Transverse colon (tissue), 4 donors: ENCODE results near the gene F8. TPM values are rescaled to one million over a fixed set of nuclear protein-coding genes. Genes with fewer than 3 reads are reported as not detected.

Source experiments
- DNase-seq: peaks from one replicate; pipeline ENCODE4 v3.0.0-alpha.2; 2019
- H3K27ac ChIP-seq, 4 donors: fragments of 200-600 bp; sonication (generic); 2 replicates each; pipeline ENCODE4 v1.5.1; 2016 to 2018; ENCODE audit warnings: inconsistent platforms in 4 of 4
- H3K27me3 ChIP-seq: fragments of 200-600 bp; sonication (generic); 2 replicates; pipeline ENCODE4 v1.5.1; 2017; ENCODE audit warnings: inconsistent platforms
- H3K36me3 ChIP-seq, 4 donors: fragments of 200-600 bp; sonication (generic); 2 replicates each; pipeline ENCODE4 v1.5.1; 2017 to 2019; ENCODE audit warnings: inconsistent platforms in 4 of 4
- H3K4me1 ChIP-seq, 4 donors: fragments of 200-600 bp; sonication (generic); 2 replicates each; pipeline ENCODE4 v1.5.1; 2017 to 2020; ENCODE audit warnings: inconsistent platforms in 4 of 4
- H3K4me3 ChIP-seq, 4 donors: fragments of 200-600 bp; sonication (generic); 1 replicate in 1 of 4; 2 replicates in 3 of 4; pipeline versions ENCODE4 v1.5.1 to v1.6.1; 2017 to 2019; ENCODE audit warnings: inconsistent platforms in 4 of 4
- H3K9me3 ChIP-seq, 2 donors: fragments of 200-600 bp; sonication (generic); 2 replicates each; pipeline ENCODE4 v1.5.1; 2017 to 2019; ENCODE audit warnings: inconsistent platforms in 2 of 2
- CTCF ChIP-seq, 5 experiments: fragments of 200-600 bp in 3 of 5; fragments of 450-650 bp in 2 of 5; sonication (generic) in 3 of 5; IDR thresholded peaks; 1 replicate in 2 of 5; 2 replicates in 3 of 5; pipeline ENCODE4 v1.5.1; 2016 to 2017; ENCODE audit warnings: antibody characterized with exemption in 5 of 5, inconsistent platforms in 3 of 5, mild to moderate bottlenecking in 2 of 5, moderate library complexity in 1 of 5
- EP300 ChIP-seq: sonication (generic); formaldehyde crosslinking; IDR thresholded peaks from one replicate; pipeline ENCODE4 v1.6.1; 2017; ENCODE audit warnings: antibody characterized with exemption, low read depth
- POLR2A ChIP-seq: fragments of 450-650 bp; IDR thresholded peaks from one replicate; pipeline ENCODE4 v1.6.1; 2016; ENCODE audit warnings: antibody characterized with exemption, mild to moderate bottlenecking, moderate library complexity
- POLR2AphosphoS5 ChIP-seq, 3 donors: sonication (generic); formaldehyde crosslinking; IDR thresholded peaks; one replicate each; pipeline ENCODE4 v1.6.1; 2016; ENCODE audit warnings: antibody characterized with exemption in 3 of 3
- WGBS, 2 donors: methylation state at CpG; one replicate each; pipeline ENCODE4 v1.1.5; 2018; ENCODE audit warnings: low coverage in 1 of 2; 5-methylcytosine and 5-hydroxymethylcytosine counted together
- in situ Hi-C, 4 donors: fragments of 200-750 bp; cut with MboI; loops; one replicate each; pipeline versions ENCODE4 v1.15.0 to v1.15.1; 2017; ENCODE audit warnings: low sequenced_read_pairs in 3 of 4, low pct_ligation_motif_present in 1 of 4, low pct_unique_long_range_greater_than_20kb in 1 of 4
- intact Hi-C: fragments of 100-400 bp; cut with DNase I; formaldehyde crosslinking; loops from one replicate; pipeline ENCODE4 v1.15.1; 2023; ENCODE audit warnings: low total_unique reads
- total RNA-seq, 4 donors: library from RNA; depleted of rRNA; stranded (reverse); fragments of >200 nt; gene quantifications; one replicate each; pipeline ENCODE4 v1.1.0, GENCODE V29; 2016

Gene F8
- total RNA-seq, 4 donors from 2014 or later, result 1.2 to 4.5 (median 4.0) TPM

- in situ Hi-C loops (no loop called here), intact Hi-C loops (no loop called here)
- no peak for DNase-seq
- no peaks in the 10 kb centered on the region for H3K27me3 ChIP-seq
- H3K36me3 ChIP-seq, result no peaks in the 10 kb centered on the region
- no peaks in the 10 kb centered on the region for H3K4me1 ChIP-seq
- no peak overlapping the region for H3K27ac ChIP-seq
- WGBS, 2 donors, result 83% methylated on average over 1 of the region's 1 CpG; no CpG with 5 or more reads in 1 of the 2 donors
- no peak overlapping the region for H3K4me3 ChIP-seq
- TF ChIP-seq EP300, result no peak
- no peak for TF ChIP-seq CTCF (IDR thresholded peaks at IDR 0.05)
- no peak for TF ChIP-seq POLR2A
- no peaks in the 10 kb centered on the region for H3K9me3 ChIP-seq
Observed at GRCh38 chrX:154850957-154851611, 171.4 kb downstream of the F8 start.

GRCh38 chrX:154840856-154841255 lies 181.7 kb downstream of the F8 start:
- Histone ChIP-seq H3K27me3 (no peaks in the 10 kb centered on the region), H3K9me3 (no peaks in the 10 kb centered on the region), H3K27ac (no peak overlapping the region), H3K36me3 (no peaks in the 10 kb centered on the region), H3K4me1 (no peaks in the 10 kb centered on the region), H3K4me3 (no peak overlapping the region)
- in situ Hi-C loops, result loop anchor here in 2 of 4 donors (25.0 kb wide), 2 partner anchors 104 to 254 kb away; partner anchors contain the start of gene CTAG1A (in 2 of the 2)
- 80 to 95% methylated on average over 2 of the region's 2 CpGs for WGBS, 2 donors
- DNase-seq, result no peak
- TF ChIP-seq CTCF (IDR thresholded peaks at IDR 0.05) (peak; percentile 20 to 54 (median 43)), POLR2A (no peak), EP300 (no peak), POLR2AphosphoS5 (IDR thresholded peaks at IDR 0.05) (no peak)
- intact Hi-C loops, result no loop called here

GRCh38 chrX:154836163-154836562 lies 186.4 kb downstream of the F8 start:
- WGBS, 2 donors, result 69 to 100% methylated on average over 1 of the region's 1 CpG
- H3K27ac ChIP-seq, result no peak overlapping the region
- no peak for TF ChIP-seq POLR2A
- TF ChIP-seq CTCF (IDR thresholded peaks at IDR 0.05), result no peak
- TF ChIP-seq POLR2AphosphoS5 (IDR thresholded peaks at IDR 0.05), result no peak
- no peak for TF ChIP-seq EP300
- intact Hi-C loops (no loop called here), in situ Hi-C loops (loop anchor here in 2 of 4 donors (25.0 kb wide), 2 partner anchors 99 to 249 kb away; partner anchors contain the start of gene CTAG1A (in 2 of the 2))
- DNase-seq, result no peak
- H3K27me3 ChIP-seq, result no peaks in the 10 kb centered on the region
- H3K9me3 ChIP-seq, result no peaks in the 10 kb centered on the region
- H3K4me3 ChIP-seq, result no peak overlapping the region
- H3K36me3 ChIP-seq, result no peaks in the 10 kb centered on the region
- no peaks in the 10 kb centered on the region for H3K4me1 ChIP-seq

- Histone ChIP-seq H3K4me1 (no peaks in the 10 kb centered on the region), H3K27ac (no peak within 1 kb of the TSS), H3K9me3 (no peaks in the 10 kb centered on the region), H3K27me3 (no peaks in the 10 kb centered on the region), H3K36me3 (no peaks in the 10 kb centered on the region), H3K4me3 (no peak within 1 kb of the TSS)
- intact Hi-C loops (no loop called here), in situ Hi-C loops (loop anchor here in 2 of 4 donors (25.0 kb wide), 2 partner anchors 97 to 247 kb away; partner anchors contain the start of gene CTAG1A (in 2 of the 2))
- 84 to 100% methylated on average over 1 to 3 of the region's 3 CpGs for WGBS, 2 donors
- TF ChIP-seq CTCF (IDR thresholded peaks at IDR 0.05), result no peak
- no peak for TF ChIP-seq POLR2A
- TF ChIP-seq EP300, result no peak
- no peak for TF ChIP-seq POLR2AphosphoS5 (IDR thresholded peaks at IDR 0.05)
- no peak for DNase-seq
Observed at GRCh38 chrX:154834562-154834961, 188.0 kb downstream of the F8 start, which contains the start of gene SMIM9. Gene SMIM9 (minus strand): TSS chrX:154834662. CDS start chrX:154830856, 3,806 bp downstream.
